Measurements from ENCODE around the gene UBE4B. TPM values are rescaled to one million over a fixed set of nuclear protein-coding genes. Genes with fewer than 3 reads are reported as not detected.

The UBE4B gene
- total and polyA plus RNA-seq, 9 of the 15 experiments (the other 6 are each of a cell fraction or from before 2014, with no cell fraction given) = 11.7 to 73.7 (median 40.1) TPM

DNA sequence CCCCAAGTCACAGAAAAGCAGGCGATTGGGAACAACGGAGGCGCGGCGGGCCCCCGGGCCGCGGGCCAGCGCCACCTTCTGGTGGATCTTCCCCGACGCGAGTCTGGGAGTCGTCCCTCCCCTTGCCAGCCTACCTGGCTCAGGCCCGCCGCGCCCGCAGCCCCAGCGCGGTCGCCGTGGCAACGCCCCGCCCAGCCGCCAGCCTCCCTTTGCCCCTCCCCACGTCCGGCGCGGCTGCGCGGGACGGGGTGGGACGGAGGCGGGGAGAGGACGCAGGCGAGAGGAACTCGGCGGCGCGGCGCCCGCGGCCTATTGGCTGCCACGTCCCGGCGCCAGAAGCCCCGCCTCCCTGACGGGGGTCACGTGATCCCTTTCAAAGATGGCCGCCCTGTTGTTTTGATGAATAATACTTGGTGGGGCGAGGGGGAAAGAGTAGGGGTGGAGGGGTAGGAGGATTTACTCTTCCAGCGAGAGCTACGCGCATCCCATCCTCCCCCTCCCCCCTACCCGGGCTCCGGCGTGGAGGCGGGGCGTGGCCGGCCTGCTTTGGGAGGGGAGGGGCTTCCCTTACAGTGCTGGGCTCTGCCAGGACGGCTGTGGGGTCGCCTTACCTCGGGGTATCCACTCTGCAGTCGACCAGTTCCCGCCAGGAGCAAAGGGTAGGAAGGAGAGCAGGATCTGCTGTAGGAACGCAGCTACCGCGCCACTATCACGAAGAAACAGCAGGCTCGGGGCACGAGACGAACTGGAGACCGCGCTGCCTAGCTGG lies at the start of gene UBE4B (continued):
- TF ChIP-seq, protein P1, sequence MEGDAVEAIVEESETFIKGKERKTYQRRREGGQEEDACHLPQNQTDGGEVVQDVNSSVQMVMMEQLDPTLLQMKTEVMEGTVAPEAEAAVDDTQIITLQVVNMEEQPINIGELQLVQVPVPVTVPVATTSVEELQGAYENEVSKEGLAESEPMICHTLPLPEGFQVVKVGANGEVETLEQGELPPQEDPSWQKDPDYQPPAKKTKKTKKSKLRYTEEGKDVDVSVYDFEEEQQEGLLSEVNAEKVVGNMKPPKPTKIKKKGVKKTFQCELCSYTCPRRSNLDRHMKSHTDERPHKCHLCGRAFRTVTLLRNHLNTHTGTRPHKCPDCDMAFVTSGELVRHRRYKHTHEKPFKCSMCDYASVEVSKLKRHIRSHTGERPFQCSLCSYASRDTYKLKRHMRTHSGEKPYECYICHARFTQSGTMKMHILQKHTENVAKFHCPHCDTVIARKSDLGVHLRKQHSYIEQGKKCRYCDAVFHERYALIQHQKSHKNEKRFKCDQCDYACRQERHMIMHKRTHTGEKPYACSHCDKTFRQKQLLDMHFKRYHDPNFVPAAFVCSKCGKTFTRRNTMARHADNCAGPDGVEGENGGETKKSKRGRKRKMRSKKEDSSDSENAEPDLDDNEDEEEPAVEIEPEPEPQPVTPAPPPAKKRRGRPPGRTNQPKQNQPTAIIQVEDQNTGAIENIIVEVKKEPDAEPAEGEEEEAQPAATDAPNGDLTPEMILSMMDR (IDR thresholded peaks at IDR 0.05 in 2 of 3, conservative IDR thresholded peaks at IDR 0.05 in 1 of 3; ENCODE audit: insufficient read depth in 2 of 3, low read depth in 1 of 3, low read length in 3 of 3) = peak; percentile 91 to 98 (median 95)
- no peak for TF ChIP-seq ZNF584 (CRISPR knock-in tag; IDR thresholded peaks at IDR 0.05; ENCODE audit: low read depth)
- TF ChIP-seq CSDE1 (IDR thresholded peaks at IDR 0.05) = peak in 1 of 2 experiments; percentile 81; a peak in 1 of 4 replicates
- TF ChIP-seq ZNF384 (IDR thresholded peaks at IDR 0.05; ENCODE audit: low read depth, low read length) = peak; percentile 26; the same call in 1 of the 2 replicates
- TF ChIP-seq, protein P2, sequence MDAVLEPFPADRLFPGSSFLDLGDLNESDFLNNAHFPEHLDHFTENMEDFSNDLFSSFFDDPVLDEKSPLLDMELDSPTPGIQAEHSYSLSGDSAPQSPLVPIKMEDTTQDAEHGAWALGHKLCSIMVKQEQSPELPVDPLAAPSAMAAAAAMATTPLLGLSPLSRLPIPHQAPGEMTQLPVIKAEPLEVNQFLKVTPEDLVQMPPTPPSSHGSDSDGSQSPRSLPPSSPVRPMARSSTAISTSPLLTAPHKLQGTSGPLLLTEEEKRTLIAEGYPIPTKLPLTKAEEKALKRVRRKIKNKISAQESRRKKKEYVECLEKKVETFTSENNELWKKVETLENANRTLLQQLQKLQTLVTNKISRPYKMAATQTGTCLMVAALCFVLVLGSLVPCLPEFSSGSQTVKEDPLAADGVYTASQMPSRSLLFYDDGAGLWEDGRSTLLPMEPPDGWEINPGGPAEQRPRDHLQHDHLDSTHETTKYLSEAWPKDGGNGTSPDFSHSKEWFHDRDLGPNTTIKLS (IDR thresholded peaks at IDR 0.05; ENCODE audit: borderline replicate concordance, low read depth) = peak; percentile 57
- TF ChIP-seq, protein P3, sequence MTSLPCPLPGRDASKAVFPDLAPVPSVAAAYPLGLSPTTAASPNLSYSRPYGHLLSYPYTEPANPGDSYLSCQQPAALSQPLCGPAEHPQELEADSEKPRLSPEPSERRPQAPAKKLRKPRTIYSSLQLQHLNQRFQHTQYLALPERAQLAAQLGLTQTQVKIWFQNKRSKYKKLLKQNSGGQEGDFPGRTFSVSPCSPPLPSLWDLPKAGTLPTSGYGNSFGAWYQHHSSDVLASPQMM (CRISPR knock-in tag; IDR thresholded peaks at IDR 0.05) = no peak
- peak; percentile 84 for TF ChIP-seq POLR2G (IDR thresholded peaks at IDR 0.05; ENCODE audit: low read depth, low read length)
- TF ChIP-seq, protein P4, sequence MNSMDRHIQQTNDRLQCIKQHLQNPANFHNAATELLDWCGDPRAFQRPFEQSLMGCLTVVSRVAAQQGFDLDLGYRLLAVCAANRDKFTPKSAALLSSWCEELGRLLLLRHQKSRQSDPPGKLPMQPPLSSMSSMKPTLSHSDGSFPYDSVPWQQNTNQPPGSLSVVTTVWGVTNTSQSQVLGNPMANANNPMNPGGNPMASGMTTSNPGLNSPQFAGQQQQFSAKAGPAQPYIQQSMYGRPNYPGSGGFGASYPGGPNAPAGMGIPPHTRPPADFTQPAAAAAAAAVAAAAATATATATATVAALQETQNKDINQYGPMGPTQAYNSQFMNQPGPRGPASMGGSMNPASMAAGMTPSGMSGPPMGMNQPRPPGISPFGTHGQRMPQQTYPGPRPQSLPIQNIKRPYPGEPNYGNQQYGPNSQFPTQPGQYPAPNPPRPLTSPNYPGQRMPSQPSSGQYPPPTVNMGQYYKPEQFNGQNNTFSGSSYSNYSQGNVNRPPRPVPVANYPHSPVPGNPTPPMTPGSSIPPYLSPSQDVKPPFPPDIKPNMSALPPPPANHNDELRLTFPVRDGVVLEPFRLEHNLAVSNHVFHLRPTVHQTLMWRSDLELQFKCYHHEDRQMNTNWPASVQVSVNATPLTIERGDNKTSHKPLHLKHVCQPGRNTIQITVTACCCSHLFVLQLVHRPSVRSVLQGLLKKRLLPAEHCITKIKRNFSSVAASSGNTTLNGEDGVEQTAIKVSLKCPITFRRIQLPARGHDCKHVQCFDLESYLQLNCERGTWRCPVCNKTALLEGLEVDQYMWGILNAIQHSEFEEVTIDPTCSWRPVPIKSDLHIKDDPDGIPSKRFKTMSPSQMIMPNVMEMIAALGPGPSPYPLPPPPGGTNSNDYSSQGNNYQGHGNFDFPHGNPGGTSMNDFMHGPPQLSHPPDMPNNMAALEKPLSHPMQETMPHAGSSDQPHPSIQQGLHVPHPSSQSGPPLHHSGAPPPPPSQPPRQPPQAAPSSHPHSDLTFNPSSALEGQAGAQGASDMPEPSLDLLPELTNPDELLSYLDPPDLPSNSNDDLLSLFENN (IDR thresholded peaks at IDR 0.05; ENCODE audit: low read depth in 2 of 2, low read length in 2 of 2) = peak in 1 of 2 experiments; percentile 32; a peak in 1 of 4 replicates
- TF ChIP-seq CTBP1 (IDR thresholded peaks at IDR 0.05; ENCODE audit: borderline replicate concordance) = peak; percentile 97
- TF ChIP-seq SMARCA4 (IDR thresholded peaks at IDR 0.05) = peak; percentile 44
- TF ChIP-seq SMAD4 (CRISPR knock-in tag; conservative IDR thresholded peaks at IDR 0.05) = peak; percentile 87
- TF ChIP-seq FOXJ2 (tag; IDR thresholded peaks at IDR 0.05) = peak; percentile 87
- TF ChIP-seq SMC3 (conservative IDR thresholded peaks at IDR 0.05; ENCODE audit: insufficient read depth, low read depth, low read length) = peak; percentile 76
- TF ChIP-seq, protein P5, sequence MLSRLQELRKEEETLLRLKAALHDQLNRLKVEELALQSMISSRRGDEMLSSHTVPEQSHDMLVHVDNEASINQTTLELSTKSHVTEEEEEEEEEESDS (CRISPR knock-in tag; IDR thresholded peaks at IDR 0.05) = no peak
- no peak for TF ChIP-seq CCAR2 (IDR thresholded peaks at IDR 0.05; ENCODE audit: low read depth, low read length)
- TF ChIP-seq DACH1 (IDR thresholded peaks at IDR 0.05; ENCODE audit: partially characterized antibody) = peak; percentile 1
- TF ChIP-seq ZNF217 (CRISPR knock-in tag; IDR thresholded peaks at IDR 0.05) = no peak

All from K562 (cell line).